ENCODE measurements around the gene CCDC69.
"Not testable (repeated sequence)": the region's sequence is repeated elsewhere in the genome, so short reads cannot be mapped to it uniquely, and the experiment has no call there.

CCDC69 gene

GRCh38 chr5:151192626-151193025 is 31.3 kb downstream of the CCDC69 start:
- DNase-seq (ENCODE audit: low spot score): no peak

- no peak for DNase-seq (ENCODE audit: low spot score)
Observed at GRCh38 chr5:151191661-151192060, 32.2 kb downstream of the CCDC69 start.

- DNase-seq (ENCODE audit: low spot score): no peak
Observed at GRCh38 chr5:151189151-151189550, 34.7 kb downstream of the CCDC69 start.

- DNase-seq (ENCODE audit: low spot score): no peak
Observed at GRCh38 chr5:151186538-151186937, 37.4 kb downstream of the CCDC69 start.

- no peak for DNase-seq (ENCODE audit: low spot score)
Observed at GRCh38 chr5:151186052-151186451, 37.8 kb downstream of the CCDC69 start.

GRCh38 chr5:151184316-151185042 is 39.4 kb downstream of the CCDC69 start:
- DNase-seq (ENCODE audit: low spot score): no peak

- no peak for DNase-seq (ENCODE audit: low spot score)
Observed at GRCh38 chr5:151183456-151184245, 40.2 kb downstream of the CCDC69 start.

GRCh38 chr5:151182976-151183375 is 40.9 kb downstream of the CCDC69 start:
- no peak for DNase-seq (ENCODE audit: low spot score)

GRCh38 chr5:151182524-151182900 is 41.4 kb downstream of the CCDC69 start:
- no peak for DNase-seq (ENCODE audit: low spot score)

GRCh38 chr5:151181818-151182523 is 41.9 kb downstream of the CCDC69 start:
- DNase-seq (ENCODE audit: low spot score): no peak

GRCh38 chr5:151180291-151180690 is 43.6 kb downstream of the CCDC69 start:
- no peak for DNase-seq (ENCODE audit: low spot score)

- DNase-seq (ENCODE audit: low spot score): no peak
Observed at GRCh38 chr5:151179489-151179840, 44.4 kb downstream of the CCDC69 start.

GRCh38 chr5:151178777-151179488 is 45.0 kb downstream of the CCDC69 start:
- DNase-seq (ENCODE audit: low spot score): no peak

GRCh38 chr5:151178372-151178771 is 45.5 kb downstream of the CCDC69 start:
- DNase-seq (ENCODE audit: low spot score): no peak

- not testable (repeated sequence) for DNase-seq (ENCODE audit: low spot score)
Observed at GRCh38 chr5:151176268-151176667, 47.6 kb downstream of the CCDC69 start.

GRCh38 chr5:151174612-151175101 is 49.2 kb downstream of the CCDC69 start:
- peak; percentile 67 for DNase-seq (ENCODE audit: low spot score)

GRCh38 chr5:151173711-151174611 is 49.9 kb downstream of the CCDC69 start:
- no peak for DNase-seq (ENCODE audit: low spot score)

GRCh38 chr5:151171529-151171928 is 52.4 kb downstream of the CCDC69 start:
- DNase-seq (ENCODE audit: low spot score): no peak

- DNase-seq (ENCODE audit: low spot score): no peak
Observed at GRCh38 chr5:151168602-151169344, 55.1 kb downstream of the CCDC69 start.

- no peak for DNase-seq (ENCODE audit: low spot score)
Observed at GRCh38 chr5:151167022-151167421, 56.9 kb downstream of the CCDC69 start.
